GM10248 (cell line): ENCODE results near the gene EFCAB8.

Experiments used
- CTCF ChIA-PET: fragments of 300-600 bp; sonication (Branson Sonifier 250); formaldehyde crosslinking; extraction: SDS; loops from one replicate; lab custom pipeline; 2021; ENCODE audit warnings: antibody characterized with exemption; lab: Yijun Ruan, JAX
- POLR2A ChIA-PET: fragments of 350-650 bp; sonication (Branson Sonifier 250); formaldehyde crosslinking; extraction: SDS; loops from one replicate; lab custom pipeline; 2020; ENCODE audit warnings: antibody characterized with exemption; lab: Yijun Ruan, JAX
- DNase-seq: peaks from one replicate; pipeline ENCODE4 v3.0.0; 2012; ENCODE audit errors: extremely low spot score
- CTCF ChIP-seq: IDR thresholded peaks from 2 replicates; pipeline ENCODE4 v1.5.1; 2012; ENCODE audit warnings: mild to moderate bottlenecking, low read depth; ENCODE audit errors: extremely low read depth, missing control alignments, control extremely low read depth

Gene EFCAB8

GRCh38 chr20:32845786-32846185 lies 12.9 kb upstream of the EFCAB8 start:
- no peak for DNase-seq
- POLR2A ChIA-PET: no interaction called here
- CTCF ChIA-PET: interaction anchor here (1.6 kb wide), 1 partner anchor 67 kb away, joined by 3 read pairs; no protein-coding TSS in a partner anchor
- TF ChIP-seq CTCF: no peak

- CTCF ChIA-PET: interaction anchor here (1.6 kb wide), 1 partner anchor 69 kb away, joined by 3 read pairs; no protein-coding TSS in a partner anchor
These were observed 11.9 kb upstream of the EFCAB8 start for GRCh38 chr20:32846852-32847251.

GRCh38 chr20:32847964-32848363 lies 10.8 kb upstream of the EFCAB8 start:
- no peak for DNase-seq
- no peak for TF ChIP-seq CTCF
- ChIA-PET POLR2A (no interaction called here), CTCF (no interaction called here)

More at GRCh38 chr20:32846852-32847251, 11.9 kb upstream of the EFCAB8 start:
- POLR2A ChIA-PET: no interaction called here
- TF ChIP-seq CTCF: no peak
- no peak for DNase-seq

GRCh38 chr20:32848846-32849245 lies 9.9 kb upstream of the EFCAB8 start:
- no peak for DNase-seq

GRCh38 chr20:32849577-32849976 lies 9.1 kb upstream of the EFCAB8 start:
- no peak for TF ChIP-seq CTCF
- DNase-seq: no peak
- POLR2A ChIA-PET: no interaction called here
- CTCF ChIA-PET: interaction anchor here (1.0 kb wide), 1 partner anchor 9 kb away, joined by 4 read pairs; the partner anchor contains the start of gene EFCAB8

More at GRCh38 chr20:32848846-32849245, 9.9 kb upstream of the EFCAB8 start:
- TF ChIP-seq CTCF: no peak
- POLR2A ChIA-PET: no interaction called here
- CTCF ChIA-PET: interaction anchor here (1.0 kb wide), 1 partner anchor 10 kb away, joined by 4 read pairs; the partner anchor contains the start of gene EFCAB8

GRCh38 chr20:32855387-32855786 lies 3.3 kb upstream of the EFCAB8 start:
- POLR2A ChIA-PET: no interaction called here
- no peak for TF ChIP-seq CTCF
- CTCF ChIA-PET: interaction anchor here (2.0 kb wide), 1 partner anchor 77 kb away, joined by 5 read pairs; no protein-coding TSS in a partner anchor
- no peak for DNase-seq
